ENCODE data around the gene INTS13.
"Not testable (repeated sequence)": the region's sequence is repeated elsewhere in the genome, so short reads cannot be mapped to it uniquely, and the experiment has no call there.

Gene INTS13

GRCh38 chr12:26937863-26938700 lies at the start of gene INTS13, which contains the start of gene FGFR1OP2:
Gene INTS13, minus strand, starts transcription at chr12:26937981. Its CDS starts 1,178 bp downstream, at chr12:26936803.
Gene FGFR1OP2, plus strand, starts transcription at chr12:26938470. Its CDS starts 15,689 bp downstream, at chr12:26954159.
- in situ Hi-C loops (cut with MboI; ENCODE audit: low sequenced_read_pairs), result no loop called here

- in situ Hi-C loops (cut with MboI; ENCODE audit: low sequenced_read_pairs), result no loop called here
Observed at GRCh38 chr12:26982866-26983265, 45.1 kb upstream of the INTS13 start.

- in situ Hi-C loops (cut with MboI; ENCODE audit: low sequenced_read_pairs), result no loop called here
Observed at GRCh38 chr12:26979733-26980132, 42.0 kb upstream of the INTS13 start.

- in situ Hi-C loops (cut with MboI; ENCODE audit: low sequenced_read_pairs), result no loop called here
Observed at GRCh38 chr12:26978801-26979200, 41.0 kb upstream of the INTS13 start.

- in situ Hi-C loops (cut with MboI; ENCODE audit: low sequenced_read_pairs), result no loop called here
Observed at GRCh38 chr12:26976687-26977086, 38.9 kb upstream of the INTS13 start.

- in situ Hi-C loops (cut with MboI; ENCODE audit: low sequenced_read_pairs), result no loop called here
Observed at GRCh38 chr12:26971963-26972362, 34.2 kb upstream of the INTS13 start.

- in situ Hi-C loops (cut with MboI; ENCODE audit: low sequenced_read_pairs), result no loop called here
Observed at GRCh38 chr12:26970136-26970535, 32.4 kb upstream of the INTS13 start.

GRCh38 chr12:26966842-26967241 lies 29.1 kb upstream of the INTS13 start:
- in situ Hi-C loops (cut with MboI; ENCODE audit: low sequenced_read_pairs), result no loop called here

- in situ Hi-C loops (cut with MboI; ENCODE audit: low sequenced_read_pairs), result no loop called here
Observed at GRCh38 chr12:26963413-26963812, 25.6 kb upstream of the INTS13 start.

- in situ Hi-C loops (cut with MboI; ENCODE audit: low sequenced_read_pairs), result no loop called here
Observed at GRCh38 chr12:26961803-26962202, 24.0 kb upstream of the INTS13 start.

GRCh38 chr12:26961391-26961790 lies 23.6 kb upstream of the INTS13 start:
- in situ Hi-C loops (cut with MboI; ENCODE audit: low sequenced_read_pairs), result not testable (repeated sequence)

- in situ Hi-C loops (cut with MboI; ENCODE audit: low sequenced_read_pairs), result no loop called here
Observed at GRCh38 chr12:26954027-26954426, 16.2 kb upstream of the INTS13 start.

GRCh38 chr12:26953447-26953846 lies 15.7 kb upstream of the INTS13 start:
- in situ Hi-C loops (cut with MboI; ENCODE audit: low sequenced_read_pairs), result no loop called here

- in situ Hi-C loops (cut with MboI; ENCODE audit: low sequenced_read_pairs), result no loop called here
Observed at GRCh38 chr12:26948309-26948708, 10.5 kb upstream of the INTS13 start.

- in situ Hi-C loops (cut with MboI; ENCODE audit: low sequenced_read_pairs), result no loop called here
Observed at GRCh38 chr12:26941215-26941594, 3.4 kb upstream of the INTS13 start.

GRCh38 chr12:26940516-26941214 lies 2.9 kb upstream of the INTS13 start:
- in situ Hi-C loops (cut with MboI; ENCODE audit: low sequenced_read_pairs), result no loop called here

- in situ Hi-C loops (cut with MboI; ENCODE audit: low sequenced_read_pairs), result no loop called here
Observed at GRCh38 chr12:26939953-26940352, 2.2 kb upstream of the INTS13 start.

GRCh38 chr12:26939192-26939832 lies 1.5 kb upstream of the INTS13 start:
- in situ Hi-C loops (cut with MboI; ENCODE audit: low sequenced_read_pairs), result no loop called here

GRCh38 chr12:26938701-26939062 lies 901 bp upstream of the INTS13 start:
- in situ Hi-C loops (cut with MboI; ENCODE audit: low sequenced_read_pairs), result no loop called here

- in situ Hi-C loops (cut with MboI; ENCODE audit: low sequenced_read_pairs), result no loop called here
Observed at GRCh38 chr12:26937443-26937862, 328 bp downstream of the INTS13 start.

- in situ Hi-C loops (cut with MboI; ENCODE audit: low sequenced_read_pairs), result no loop called here
Observed at GRCh38 chr12:26936559-26937442, 980 bp downstream of the INTS13 start.

Data from HL-60/S4 treated with phorbol 12-myristate 13-acetate at 8.2 ng/mL for 4 days and 3 days (cell line).